GM18861 (cell line): ENCODE data around the gene TRRAP.
A peak's percentile ranks its signal among the peaks of the same experiment; 100 is the strongest.
"Not testable (repeated sequence)": the region's sequence is repeated elsewhere in the genome, so short reads cannot be mapped to it uniquely, and the experiment has no call there.

Experiments
- ATAC-seq: cut with Tn5 transposase; IDR thresholded peaks from one replicate; pipeline ENCODE4 v1.9.1; 2021; ENCODE audit not compliant: unreplicated experiment

Gene TRRAP

GRCh38 chr7:98878365-98879197, at the start of gene TRRAP:
Gene TRRAP, plus strand, starts transcription at chr7:98878532. Its CDS starts 2,619 bp downstream, at chr7:98881151.
- ATAC-seq, result peak; percentile 49

GRCh38 chr7:98830972-98831548, 47.3 kb upstream of the TRRAP start:
- no peak for ATAC-seq

DNA sequence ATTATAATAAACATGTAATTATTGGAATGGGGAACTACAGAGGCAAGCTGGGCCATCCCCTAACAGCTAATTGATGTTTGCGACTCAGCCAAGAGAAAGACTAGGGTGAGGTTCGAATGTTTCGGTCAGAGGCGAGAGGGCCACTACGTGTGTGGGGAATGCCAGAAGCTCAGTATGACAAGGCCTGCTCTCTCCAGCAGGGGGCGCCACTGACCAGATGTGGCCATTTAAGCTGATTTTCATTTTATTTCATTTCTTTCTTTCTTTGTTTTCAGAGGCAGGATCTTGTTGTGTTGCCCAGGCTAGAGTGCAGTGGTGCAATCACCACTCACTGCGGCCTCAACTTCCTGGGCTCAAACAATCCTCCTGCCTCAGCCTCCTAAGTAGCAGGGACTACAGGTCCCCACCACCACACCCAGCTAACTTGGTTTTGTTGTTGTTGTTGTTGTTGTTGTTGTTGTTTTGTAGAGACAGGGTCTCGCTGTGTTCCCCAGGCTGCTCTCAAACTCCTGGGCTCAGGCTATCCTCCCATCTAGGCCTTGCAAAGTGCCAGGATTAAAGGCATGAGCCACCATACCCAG, 46.6 kb upstream of the TRRAP start:
- no peak for ATAC-seq

DNA sequence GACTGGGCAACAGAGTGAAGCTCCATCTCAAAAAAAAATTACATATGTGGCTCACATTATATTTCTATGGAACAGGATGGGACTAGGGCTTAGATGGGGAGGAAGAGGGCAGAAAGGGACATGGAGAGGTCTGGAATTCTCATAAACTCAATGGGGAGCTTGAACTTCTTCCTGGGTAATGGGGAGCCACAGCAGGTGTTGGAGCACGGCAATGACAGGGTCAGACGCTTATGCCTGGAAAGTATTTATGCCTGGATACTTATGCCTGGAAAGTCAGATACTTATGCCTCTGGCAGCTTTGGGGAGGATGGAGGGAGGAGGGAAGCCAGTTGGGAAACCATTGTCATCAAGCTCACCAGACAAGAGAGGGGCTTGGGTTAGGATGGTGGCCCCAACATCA, 45.3 kb upstream of the TRRAP start:
- no peak for ATAC-seq

DNA sequence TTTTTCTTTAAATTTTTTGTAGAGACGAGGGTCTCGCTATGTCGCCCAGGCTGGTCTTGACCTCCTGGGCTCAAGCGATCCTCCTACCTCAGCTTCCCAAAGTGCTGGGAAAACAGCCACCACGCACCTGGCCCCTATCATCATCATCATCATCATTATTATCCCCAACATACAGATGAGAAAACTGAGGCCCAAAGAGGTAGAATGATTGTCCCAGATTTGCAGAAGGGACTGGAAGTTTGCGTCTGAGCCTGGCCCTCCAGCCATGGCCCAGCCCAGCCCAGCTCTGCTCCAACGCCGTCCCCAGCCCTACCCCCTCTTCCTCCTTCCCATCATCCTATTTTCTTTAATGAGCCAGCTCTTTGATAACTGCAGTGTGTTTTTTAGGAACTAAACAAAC, 43.4 kb upstream of the TRRAP start:
- ATAC-seq, result no peak

GRCh38 chr7:98836811-98837629, 41.3 kb upstream of the TRRAP start:
- ATAC-seq, result no peak

DNA sequence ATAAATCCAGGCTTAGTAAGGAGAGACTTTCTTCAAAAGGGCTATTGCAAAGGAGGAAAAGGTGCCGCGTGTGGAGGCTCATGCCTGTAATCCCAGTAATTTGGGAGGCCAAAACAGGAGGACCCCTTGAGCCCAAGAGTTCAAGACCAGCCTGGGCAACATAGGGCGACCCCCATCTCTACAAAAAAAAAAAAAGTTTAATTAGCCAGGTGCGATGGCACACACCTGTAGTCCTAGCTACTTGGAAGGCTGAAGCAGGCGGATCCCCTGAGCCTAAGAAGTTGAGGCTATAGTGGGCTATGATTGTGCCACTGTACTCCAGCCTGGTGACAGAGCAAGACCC, 40.7 kb upstream of the TRRAP start:
- no peak for ATAC-seq

GRCh38 chr7:98840096-98840495, 38.2 kb upstream of the TRRAP start:
- ATAC-seq, result no peak

GRCh38 chr7:98840722-98841121, 37.6 kb upstream of the TRRAP start:
- no peak for ATAC-seq

DNA sequence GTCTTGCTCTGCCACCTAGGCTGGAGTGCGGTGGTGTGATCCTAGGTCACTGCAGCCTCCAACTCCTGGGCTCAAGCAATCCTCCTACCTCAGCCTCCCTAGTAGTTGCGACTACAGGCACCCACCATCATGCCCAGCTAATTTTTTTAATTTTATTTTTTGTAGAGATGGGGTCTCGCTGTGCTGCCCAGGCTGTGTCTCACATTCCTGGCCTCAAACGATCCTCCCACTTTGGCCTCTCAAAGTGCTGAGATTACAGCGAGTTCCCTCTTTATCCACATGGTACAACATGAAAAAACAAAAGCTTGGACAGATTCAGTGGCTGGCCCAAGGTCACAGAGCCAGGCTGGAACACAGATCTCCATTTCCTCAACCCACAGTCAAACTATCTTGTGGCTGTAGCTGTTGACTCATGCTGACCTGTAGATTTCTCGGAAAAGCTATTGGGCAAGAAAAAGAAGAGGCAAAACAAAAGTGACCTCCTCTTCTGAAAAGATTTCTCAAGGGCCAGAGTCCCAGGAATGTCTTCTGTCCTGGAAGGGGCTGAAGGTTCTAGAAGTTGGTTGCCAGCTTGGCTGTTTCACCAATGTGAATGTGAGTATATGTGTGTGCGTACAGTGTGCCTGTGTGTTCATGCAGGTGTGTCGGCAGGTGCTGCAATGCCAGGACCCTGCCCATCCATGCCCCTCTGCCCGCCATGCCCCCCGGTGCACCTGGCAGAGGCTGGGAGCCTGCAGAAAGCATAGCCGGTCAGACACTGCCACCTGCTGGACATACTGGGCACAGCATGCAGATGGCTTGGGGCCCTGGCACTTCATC, 36.9 kb upstream of the TRRAP start:
- no peak for ATAC-seq

DNA sequence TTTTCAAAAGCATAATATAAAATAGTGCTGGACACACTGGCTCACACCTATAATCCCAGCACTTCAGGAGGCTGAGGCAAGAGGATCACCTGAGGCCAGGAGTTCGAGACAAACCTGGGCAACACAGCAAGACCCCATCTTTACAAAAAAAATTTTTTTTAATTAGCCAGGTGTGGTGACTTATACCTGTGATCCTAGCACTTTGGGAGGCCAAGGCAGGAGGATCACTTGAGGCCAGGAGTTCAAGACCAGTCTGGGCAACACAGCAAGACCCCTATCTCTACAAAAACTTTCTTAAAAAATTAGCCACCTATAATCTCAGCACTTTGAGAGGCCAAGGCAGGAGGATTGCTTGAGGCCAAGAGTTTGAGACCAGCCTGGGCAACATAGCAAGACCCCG, 35.8 kb upstream of the TRRAP start:
- ATAC-seq, result not testable (repeated sequence)

DNA sequence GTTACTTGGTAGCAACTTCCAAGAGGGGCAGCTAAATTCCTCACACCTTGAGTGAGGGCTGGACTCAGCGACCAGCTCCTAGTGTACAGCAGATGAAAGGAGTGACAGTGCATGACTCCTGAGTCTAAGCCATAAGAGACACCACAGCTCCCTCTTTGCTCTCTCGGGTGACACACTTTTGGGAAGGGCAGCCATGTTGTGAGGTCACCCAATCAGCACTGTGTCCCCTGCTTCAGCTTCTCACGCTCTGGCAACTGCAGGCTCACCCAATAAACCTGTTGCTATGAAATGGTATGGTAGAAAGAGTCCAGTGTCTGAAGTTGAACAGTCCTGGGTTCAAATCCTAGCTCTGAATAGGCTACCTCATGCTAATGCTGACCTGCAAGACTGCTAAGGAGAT, 29.4 kb upstream of the TRRAP start:
- no peak for ATAC-seq

DNA sequence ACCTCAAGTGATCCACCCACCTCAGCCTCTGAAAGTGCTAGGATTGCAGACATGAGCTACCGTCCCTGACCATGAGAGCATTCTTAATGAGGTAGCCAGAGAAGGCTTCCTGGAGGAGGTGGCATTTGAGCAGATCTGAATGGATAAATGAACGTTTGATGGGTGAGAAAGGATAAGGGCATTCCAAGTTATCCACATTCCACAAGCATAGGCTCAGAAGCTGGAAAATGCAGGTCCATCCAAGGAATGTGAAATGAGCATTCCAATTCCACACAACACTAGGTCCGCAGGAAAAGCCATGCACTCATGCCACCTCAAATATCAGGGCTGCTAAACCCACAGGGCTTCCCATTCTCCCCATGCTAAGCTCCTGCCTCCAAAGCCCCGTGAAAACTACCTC, 25.5 kb upstream of the TRRAP start:
- no peak for ATAC-seq

DNA sequence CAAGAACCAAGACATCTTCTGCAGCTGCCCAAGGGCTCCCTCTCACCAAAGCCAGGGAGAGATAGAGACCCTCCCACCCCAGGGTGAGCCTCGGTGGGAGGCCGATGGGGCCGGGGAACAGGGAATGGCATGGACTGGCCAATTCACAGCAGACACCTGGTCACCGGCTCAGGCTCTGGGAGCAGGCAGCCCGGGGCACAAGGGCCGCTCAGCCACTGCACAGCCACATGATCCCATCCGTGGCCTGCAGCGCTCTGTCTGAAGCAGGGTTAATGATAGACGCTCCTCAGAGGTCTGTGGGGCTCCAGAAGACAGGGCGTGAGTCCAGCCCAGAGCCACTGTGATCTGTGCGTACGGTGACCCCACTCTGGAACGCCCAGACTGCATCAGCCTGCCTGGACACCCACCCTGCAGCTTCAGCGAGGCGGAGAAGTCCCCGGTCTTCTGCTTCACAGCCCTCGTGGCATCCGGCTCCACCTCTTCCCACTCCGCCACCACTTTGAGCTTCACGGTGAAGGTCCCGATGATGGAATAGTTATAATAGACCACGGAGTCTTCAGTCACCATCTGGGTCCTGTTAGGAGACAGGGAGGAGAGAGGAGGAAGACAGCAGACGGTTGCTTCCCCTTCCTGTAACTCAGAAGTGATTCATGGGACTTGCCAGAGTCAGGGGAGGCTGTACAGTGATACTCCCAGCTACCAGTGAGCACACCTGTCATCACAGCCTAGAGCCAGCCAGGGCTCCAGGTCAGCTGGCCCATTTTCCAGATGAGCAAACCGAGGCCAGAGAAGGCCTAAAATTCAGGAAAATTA, 22.5 kb upstream of the TRRAP start:
- no peak for ATAC-seq

DNA sequence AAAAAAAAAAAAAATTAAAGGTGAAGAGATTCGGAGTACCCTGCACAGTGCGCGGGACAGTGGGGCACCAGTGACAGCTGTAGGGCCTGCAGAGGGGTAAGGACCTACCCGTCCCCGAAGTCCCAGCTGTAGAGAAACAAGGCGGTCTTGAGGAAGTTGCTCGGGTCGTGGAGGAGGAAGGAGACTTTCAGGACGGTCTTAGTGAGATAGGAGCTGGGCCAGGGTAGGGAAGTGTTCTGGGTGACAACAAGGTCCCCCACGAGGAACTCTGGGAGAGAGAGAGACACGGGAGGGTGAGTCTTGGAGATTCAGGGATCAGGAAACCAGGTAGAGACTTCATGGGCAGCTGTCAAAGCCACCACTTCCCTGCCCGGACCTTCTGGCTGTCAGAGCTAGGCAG, 18.3 kb upstream of the TRRAP start:
- no peak for ATAC-seq

- no peak for ATAC-seq
Observed at GRCh38 chr7:98862203-98862602, 16.1 kb upstream of the TRRAP start.

GRCh38 chr7:98862716-98863420, 15.5 kb upstream of the TRRAP start:
- no peak for ATAC-seq

DNA sequence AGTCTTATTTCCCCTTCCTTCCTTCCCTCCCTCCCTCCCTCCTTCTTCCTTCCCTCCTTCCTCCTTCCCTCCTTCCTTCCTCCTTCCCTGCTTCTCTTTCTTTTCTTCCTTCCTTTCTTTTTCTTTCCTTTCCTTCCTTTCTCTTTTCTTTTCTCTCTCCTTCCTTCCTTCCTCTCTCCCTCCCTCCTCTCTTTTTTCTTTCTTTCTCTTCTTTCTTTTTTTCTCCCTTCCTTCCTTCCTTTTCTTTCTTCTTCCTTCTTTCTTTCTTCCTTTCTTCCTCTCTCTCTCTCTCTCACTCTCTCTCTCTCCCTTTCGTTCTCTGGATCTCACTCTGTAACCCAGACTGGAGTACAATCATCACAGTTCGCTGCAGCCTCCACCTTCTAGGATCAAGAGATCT, 14.7 kb upstream of the TRRAP start:
- ATAC-seq, result no peak

- no peak for ATAC-seq
Observed at GRCh38 chr7:98864731-98865453, 13.4 kb upstream of the TRRAP start.
